ENCODE data around the gene GNMT. TPM values are rescaled to one million over a fixed set of nuclear protein-coding genes. Genes with fewer than 3 reads are reported as not detected.
A peak's percentile ranks its signal among the peaks of the same experiment; 100 is the strongest.

The GNMT gene
- total and polyA plus RNA-seq, 9 of the 15 experiments (the other 6 are each of a cell fraction or from before 2014, with no cell fraction given), result 0.11 to 0.29 (median 0.15) TPM; not detected in 6

- TF ChIP-seq ZNF551 (CRISPR knock-in tag; IDR thresholded peaks at IDR 0.05) (no peak), ZNF639 (CRISPR knock-in tag; conservative IDR thresholded peaks at IDR 0.05 in 1 of 2, IDR thresholded peaks at IDR 0.05 in 1 of 2) (peak in 1 of 2 experiments; percentile 88; a peak in 2 of 4 replicates), ZNF174 (CRISPR knock-in tag; IDR thresholded peaks at IDR 0.05) (no peak), ZNF696 (CRISPR knock-in tag; conservative IDR thresholded peaks at IDR 0.05) (no peak), HDAC6 (IDR thresholded peaks at IDR 0.05; ENCODE audit: low read depth, low read length) (no peak), MYC (IDR thresholded peaks at IDR 0.05; ENCODE audit: low read depth, low read length) (peak; percentile 99), MYC (CRISPR knock-in tag; IDR thresholded peaks at IDR 0.05; ENCODE audit: borderline replicate concordance, low read depth) (peak; percentile 96), ZNF253 (CRISPR knock-in tag; conservative IDR thresholded peaks at IDR 0.05) (no peak), KLF1 (tag; IDR thresholded peaks at IDR 0.05) (peak; percentile 84), ZKSCAN1 (IDR thresholded peaks at IDR 0.05; ENCODE audit: low read depth, low read length) (peak; percentile 43; the same call in 1 of the 2 replicates), ZBTB40 (IDR thresholded peaks at IDR 0.05) (peak; percentile 95), ZBTB40 (CRISPR knock-in tag; IDR thresholded peaks at IDR 0.05) (no peak), GABPB2 (CRISPR knock-in tag; conservative IDR thresholded peaks at IDR 0.05) (no peak), TEAD1 (CRISPR knock-in tag; IDR thresholded peaks at IDR 0.05) (peak in 1 of 2 experiments; percentile 68; a peak in 3 of 4 replicates), RBM39 (optimal IDR thresholded peaks at IDR 0.05; ENCODE audit: low read depth, low read length) (no peak), SRF (CRISPR knock-in tag; IDR thresholded peaks at IDR 0.05) (peak in 1 of 2 experiments; percentile 24; a peak in 1 of 4 replicates)
Measured at GRCh38 chr6:42928986-42929820, 31.4 kb upstream of the GNMT start, which contains the start of gene CNPY3 (continued).

Data from K562 (cell line).